HL-60/S4 treated with phorbol 12-myristate 13-acetate at 8.2 ng/mL for 4 days and 3 days (cell line): ENCODE measurements around the gene FLT1.

Experiments used
- in situ Hi-C: fragments of 300-500 bp; cut with MboI; formaldehyde crosslinking; loops from 2 replicates; pipeline ENCODE4 v1.15.0; 2022; ENCODE audit warnings: low sequenced_read_pairs

Gene FLT1

DNA sequence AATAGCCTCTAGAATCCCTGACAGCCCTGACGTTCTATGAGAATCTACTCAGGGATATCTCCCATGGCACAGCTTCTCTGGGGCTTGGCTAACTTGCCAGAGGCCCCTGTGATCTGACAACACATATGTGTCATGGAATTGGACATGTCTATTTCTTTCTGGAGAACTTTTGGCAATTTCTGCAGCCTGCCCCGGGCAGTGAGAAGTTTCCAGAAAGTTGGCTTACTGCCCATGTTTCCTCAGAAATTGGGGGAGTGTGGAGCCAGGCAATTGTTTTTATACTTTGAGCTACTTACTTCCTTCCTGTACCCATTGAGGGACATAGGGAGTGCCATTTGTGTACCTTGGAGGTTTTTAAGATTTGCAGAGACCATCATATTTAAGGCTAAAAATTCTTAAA, 98.9 kb downstream of the FLT1 start:
- in situ Hi-C loops, result no loop called here

DNA sequence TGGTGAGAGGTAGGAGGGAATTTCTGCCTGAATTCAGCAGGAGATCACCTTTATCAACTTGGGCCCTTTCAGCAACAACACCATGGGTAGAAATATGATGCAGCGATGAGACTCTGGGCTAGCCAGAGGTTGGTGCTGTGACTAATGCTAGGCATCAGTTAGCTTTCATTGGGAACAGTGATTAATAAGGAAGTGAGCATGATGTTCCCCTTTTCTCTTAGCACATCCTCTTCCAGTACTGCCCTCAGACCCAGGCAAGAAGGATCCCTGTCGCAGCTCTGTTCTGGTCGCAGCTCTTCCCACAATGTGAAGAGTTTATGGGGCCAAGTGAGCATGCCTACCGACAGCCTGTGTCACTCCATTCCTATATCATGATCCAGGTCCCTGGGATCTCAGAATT, 100.5 kb downstream of the FLT1 start:
- in situ Hi-C loops, result no loop called here

DNA sequence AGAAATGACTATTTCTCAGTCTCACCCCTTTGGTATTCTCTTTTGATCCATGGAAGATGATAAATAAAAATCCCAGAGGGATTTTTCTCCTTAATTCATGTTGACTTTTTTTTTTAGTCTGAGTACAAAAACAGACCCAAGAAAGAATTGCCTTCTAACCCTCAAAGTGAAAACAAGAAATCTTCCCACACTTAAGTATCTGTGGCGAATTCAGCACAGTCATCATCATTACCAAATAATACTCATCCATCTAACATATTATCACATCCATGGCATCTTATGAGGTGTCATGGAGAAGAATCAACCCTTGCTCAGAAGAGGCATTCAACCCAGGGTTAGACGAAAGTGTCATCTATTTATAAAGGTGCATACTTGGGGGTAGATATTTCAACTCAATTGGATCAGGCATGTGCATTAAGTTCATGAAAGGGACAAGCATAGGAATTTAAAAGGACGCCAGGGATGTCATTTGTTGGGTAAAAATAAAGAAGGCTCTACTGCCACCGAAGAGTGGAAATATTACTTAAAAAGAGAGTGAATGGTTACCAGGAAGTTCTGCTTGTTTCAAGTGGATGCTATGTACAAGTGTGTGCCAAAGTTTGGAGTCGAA, 101.9 kb downstream of the FLT1 start:
- in situ Hi-C loops, result no loop called here

DNA sequence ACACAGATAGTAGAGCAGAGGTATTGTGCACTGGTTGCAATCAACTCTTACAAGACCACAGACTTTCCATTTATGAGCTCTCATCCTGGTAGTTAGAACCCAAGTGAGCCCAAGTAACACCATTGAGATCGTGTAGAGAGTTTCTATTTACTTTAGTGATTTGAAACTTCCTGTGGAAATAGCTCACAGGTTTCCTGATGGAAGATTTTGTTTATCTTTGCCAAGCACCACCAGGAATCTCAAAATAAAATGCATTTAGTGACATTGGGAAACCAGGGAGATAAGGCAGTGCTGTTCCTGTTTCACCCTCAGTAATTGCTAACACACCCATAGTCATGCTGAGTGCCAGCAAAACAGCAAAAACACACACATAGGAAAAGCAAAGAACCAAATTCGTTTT, 102.5 kb downstream of the FLT1 start:
- in situ Hi-C loops, result no loop called here

DNA sequence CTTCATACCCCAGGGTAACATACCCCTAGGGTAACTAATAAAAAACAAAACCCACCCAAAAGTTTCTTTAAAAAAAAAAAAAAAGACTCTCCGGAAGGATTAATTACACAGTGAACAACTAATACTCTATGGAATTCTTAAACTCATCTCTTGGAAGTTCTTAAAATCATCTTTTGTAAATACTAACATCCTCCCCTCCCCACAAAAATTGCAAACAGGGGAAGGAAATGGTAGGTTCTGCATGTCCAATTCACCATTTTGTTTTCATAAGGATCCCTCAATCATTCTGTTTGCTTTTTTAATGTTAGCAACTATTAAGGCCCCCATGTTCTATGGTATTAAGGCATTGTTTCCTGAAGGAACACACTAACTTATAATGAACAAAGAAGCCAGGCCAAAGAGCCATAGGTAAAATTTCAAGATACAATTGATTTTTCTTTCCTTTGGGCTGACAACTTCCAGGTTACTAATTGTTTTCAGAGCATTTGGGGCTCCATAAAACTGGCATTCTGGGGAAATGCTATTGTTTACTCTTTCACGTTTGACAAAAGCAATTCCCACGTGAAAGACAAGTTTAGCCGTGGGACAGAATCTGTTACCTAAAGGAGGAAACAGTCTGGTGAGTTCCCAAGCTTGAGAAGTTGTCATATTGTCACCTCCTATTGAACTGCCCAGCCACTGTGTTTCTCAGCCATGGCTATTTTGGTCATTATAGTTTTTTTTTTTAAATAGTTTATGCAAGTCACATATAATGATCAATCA, 107.0 kb downstream of the FLT1 start:
- in situ Hi-C loops, result no loop called here

DNA sequence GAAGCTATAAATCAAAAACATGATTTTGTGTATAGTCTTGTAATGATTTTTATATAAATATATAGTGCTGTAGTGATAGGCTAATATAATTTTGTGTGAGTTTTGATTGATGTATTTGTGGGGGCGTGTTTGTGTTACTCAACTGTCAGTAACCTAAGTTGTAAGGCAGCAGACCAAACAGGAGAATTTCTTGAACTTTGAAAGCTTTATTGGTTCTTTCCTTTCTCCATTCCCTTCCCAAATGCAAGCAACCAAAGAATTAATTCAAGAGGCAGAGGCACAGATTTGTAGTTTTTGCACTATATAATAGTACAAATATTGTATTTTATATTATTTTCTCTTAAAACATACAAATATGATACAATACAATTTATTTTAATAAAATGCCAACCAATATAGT, 109.6 kb downstream of the FLT1 start:
- in situ Hi-C loops, result no loop called here

DNA sequence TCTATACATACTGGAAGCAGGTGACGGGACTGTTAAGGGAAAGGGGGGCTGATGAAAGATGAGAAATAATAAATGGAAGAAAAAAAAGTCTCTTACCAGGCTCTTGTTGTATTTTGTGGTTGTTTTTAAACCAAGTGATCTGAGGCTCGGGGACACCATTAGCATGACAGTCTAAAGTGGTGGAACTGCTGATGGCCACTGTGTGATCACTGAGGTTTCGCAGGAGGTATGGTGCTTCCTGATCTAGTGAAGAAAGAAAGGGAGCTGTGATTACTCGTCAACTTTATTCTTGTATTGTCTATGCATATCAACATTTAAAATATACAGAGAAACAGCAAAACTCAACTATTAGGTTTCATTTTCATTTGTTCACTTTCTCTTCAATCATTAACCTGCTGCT, 110.1 kb downstream of the FLT1 start:
- in situ Hi-C loops, result no loop called here

DNA sequence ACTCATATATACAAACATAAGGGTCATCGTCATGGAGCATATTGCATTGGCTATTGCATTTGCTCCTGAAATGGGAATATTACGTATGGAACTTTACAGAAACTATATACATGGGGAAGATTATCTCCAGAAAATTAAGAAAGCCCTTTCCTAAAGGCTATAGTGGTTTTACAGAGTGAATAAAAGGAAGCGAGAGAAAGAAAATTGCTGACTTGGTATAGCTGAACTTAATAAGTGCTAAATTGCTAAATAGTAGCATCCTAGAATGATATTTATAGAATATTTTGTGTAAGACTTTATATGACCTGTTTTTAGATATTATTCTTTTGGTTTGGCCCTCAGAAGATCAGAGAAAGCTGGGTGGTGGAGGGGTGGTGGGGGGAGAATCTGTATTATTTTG, 114.6 kb downstream of the FLT1 start:
- in situ Hi-C loops, result no loop called here

DNA sequence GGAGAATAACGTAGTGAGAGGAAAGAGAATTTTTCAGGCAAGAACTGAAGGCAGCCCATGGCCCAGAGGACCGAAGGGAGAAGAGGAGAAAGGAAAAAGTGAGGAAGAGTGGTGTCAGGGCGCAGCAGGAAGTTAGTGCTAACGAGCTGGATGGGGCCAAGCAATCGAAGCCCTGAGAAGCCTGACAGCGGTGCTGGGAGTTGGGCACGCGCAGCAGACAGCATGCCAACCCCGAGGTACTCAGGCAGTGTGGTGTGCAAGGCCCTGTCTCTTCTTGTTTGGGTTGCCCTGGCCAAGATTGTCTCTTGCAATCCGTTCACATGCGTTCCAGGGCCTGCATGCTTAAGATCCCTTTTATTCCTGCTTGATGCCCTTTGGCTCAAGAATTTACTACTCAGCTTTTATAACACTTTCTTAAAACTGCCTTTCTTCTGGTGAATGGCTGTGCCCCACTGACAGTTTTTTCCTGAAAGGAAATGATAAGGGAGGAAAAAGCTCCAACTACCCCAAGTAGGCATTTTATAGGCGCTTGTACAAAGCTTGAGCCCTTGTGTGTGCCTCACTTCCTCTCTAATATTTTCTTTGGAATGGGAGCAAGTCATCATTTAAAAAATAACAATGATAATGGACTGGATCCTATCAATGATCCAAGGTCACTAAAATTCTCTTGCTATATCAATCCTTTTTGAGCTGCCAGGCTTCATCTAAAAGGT, 115.4 kb downstream of the FLT1 start:
- in situ Hi-C loops, result no loop called here

DNA sequence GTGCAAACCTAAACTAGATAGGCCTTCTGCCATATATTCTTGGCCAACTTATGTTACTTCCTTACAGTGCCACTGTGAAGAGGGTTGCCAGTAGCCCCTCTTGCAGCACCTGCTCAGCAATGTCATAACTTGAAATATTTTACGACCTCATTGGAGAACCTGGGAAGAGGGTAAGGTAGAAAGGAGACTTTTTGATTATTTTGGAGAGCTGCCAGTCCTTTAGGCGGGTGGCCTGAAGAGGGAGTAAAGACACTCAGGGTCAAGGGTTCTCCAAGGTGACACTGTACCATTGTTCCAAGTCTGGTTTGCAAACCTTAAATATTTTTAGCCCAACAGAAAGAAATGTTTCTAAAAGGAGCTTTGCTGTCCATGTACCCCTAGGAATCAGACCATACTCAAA, 118.3 kb downstream of the FLT1 start:
- in situ Hi-C loops, result no loop called here

DNA sequence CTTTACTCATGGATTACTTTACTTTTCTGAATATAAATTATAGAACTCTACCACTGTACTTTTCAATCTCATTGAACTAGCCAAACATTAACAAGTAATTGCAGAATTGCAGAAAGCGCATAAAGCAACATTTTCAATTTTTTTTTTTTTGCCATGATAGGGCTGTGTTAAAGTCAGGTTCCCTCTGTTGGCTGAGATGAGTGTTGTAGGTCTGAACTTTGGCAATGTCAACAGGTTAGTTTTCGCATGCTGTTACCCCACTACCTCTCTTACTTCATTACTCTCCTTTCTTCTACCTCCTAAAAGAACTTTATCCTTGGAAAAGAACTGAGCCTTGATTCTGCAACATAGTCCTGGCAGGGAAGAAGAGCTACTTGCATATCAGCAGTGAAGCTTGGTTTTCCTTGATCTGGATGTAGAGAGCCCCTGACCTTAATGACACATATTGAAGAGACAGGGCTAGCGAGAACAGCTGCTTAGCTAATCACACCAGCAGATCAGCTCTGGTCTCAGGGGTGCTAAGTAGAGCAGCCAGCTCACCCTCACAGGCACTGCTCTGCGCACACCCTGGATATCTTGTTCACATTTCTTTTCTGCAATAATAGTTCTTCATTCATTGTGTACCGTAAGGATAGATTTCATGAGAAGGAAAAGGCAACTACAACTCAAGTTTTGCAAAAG, 119.5 kb downstream of the FLT1 start:
- in situ Hi-C loops, result no loop called here

DNA sequence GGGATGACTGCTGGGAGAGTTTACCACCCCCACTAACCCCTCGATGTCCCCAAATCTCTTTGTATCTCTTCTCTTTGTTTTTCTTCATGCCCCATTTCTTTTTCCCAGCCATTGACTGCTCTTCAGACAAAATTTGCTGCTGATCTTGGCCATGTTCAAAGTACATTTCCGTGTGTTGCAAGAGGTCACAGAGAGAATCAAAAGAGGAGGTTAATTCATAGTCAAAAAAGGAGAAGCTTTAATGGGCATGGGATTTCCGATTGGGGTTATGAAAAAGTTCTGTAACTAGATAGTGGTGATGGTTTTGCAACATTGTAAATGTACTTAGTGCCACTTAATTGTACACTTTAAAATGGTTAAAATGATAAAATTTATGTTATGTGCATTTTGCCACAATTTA, 121.1 kb downstream of the FLT1 start:
- in situ Hi-C loops, result no loop called here

DNA sequence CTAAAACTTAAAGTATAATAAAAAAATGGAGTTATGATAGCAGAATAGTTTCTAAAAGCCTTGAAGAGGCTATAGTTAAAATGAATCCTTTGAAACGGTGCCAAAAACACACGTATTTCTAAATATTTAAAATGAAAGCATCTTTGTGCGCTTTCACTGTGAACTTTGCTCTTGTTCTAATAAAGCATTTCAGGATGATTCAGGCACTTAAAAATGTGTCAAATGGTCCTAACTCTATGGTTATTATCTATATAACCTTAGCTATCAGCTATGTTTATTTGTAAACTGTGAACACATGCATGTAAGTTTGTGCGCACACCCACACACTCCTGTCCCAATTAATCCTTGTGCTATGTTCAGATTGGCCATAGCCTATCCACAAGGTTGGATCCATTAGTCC, 124.5 kb downstream of the FLT1 start:
- in situ Hi-C loops, result no loop called here

DNA sequence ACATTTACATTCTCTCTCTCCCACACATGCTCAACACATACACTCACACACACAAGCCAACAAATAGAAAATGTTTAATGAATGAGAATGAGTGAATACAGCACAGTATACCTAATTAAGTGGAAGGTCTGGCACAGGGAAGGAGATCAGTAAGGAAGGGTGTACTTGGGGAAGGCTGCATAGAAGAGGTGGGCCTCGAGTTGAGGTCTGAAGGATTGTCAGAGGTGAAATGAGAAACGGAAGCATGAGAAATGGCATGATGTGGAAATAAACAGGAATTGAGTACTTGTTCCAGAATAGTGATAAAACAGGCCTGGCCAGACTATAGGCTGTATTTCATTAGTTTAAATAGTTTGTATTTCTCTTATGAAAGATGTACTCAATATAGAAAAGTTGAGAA, 136.2 kb downstream of the FLT1 start:
- in situ Hi-C loops, result no loop called here

DNA sequence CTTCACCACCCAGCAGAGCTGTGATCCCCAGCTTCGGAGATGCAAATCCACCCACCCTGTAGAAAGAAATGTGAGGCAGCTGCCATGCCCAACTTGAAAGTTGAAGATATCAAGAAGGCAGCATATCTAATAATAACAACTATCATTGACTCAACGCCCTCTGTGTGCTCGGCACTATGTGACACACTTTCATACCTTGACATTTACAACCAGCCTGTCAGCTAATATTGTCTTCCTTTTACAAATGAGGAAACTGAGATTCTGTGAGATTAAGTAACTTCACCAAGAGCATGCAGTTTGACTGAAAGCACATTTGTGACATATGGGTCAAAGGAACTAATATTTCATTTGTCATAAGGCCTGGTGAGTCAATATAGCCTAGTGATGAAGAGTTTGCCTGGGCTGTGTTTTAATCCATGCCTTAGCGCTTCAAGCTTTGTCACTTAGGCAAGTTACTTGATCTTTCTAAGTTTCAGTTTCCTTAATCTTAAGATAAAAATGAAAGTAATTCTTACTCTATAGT, 137.0 kb downstream of the FLT1 start:
- in situ Hi-C loops, result no loop called here

DNA sequence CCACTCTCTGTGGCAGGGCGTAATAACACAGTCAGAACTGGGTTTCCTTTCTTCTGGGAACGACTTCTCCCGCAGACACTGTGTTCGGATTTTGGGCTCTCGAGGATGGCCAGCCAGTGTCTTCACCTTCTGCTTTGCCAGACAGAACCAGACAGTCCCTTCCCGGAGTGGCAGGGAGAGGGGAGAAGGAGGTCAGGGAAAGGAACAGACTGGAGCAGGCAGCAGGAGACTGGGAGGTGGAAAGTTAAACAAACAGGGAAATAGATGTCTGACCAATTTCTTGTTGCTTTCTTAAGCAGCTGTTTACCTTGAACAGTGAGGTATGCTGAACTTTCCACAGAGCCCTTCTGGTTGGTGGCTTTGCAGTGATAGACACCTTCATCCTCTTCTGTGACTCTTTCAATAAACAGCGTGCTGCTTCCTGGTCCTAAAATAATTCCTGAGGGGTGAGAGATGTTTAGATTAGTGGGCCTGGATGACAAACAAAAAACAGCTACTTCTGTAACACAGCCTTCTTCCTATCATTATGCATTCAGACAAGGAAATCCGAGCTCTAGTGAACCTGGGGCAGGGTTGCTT, 137.6 kb downstream of the FLT1 start:
- in situ Hi-C loops, result no loop called here

DNA sequence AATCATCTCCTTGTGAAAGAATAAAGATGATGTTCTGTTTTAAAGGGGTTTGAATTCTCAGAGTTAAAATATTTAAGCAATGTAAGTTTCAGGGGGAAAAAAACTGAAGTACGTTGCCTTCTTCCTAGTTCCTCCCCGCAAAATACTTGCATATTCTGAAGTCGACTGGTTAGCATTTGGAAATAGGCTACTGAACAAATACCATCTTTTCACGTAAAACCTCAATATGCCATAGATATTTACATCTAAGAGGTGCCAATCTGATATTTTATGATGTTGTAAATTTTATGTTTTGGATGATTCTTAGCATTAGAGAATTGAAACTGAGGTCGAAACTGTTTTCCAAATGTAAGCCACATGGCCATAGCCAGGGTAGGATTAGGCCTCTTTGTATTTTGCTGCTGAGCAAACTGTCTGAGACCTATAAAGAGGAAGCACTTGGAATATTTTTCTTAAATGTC, 138.3 kb downstream of the FLT1 start:
- in situ Hi-C loops, result no loop called here

DNA sequence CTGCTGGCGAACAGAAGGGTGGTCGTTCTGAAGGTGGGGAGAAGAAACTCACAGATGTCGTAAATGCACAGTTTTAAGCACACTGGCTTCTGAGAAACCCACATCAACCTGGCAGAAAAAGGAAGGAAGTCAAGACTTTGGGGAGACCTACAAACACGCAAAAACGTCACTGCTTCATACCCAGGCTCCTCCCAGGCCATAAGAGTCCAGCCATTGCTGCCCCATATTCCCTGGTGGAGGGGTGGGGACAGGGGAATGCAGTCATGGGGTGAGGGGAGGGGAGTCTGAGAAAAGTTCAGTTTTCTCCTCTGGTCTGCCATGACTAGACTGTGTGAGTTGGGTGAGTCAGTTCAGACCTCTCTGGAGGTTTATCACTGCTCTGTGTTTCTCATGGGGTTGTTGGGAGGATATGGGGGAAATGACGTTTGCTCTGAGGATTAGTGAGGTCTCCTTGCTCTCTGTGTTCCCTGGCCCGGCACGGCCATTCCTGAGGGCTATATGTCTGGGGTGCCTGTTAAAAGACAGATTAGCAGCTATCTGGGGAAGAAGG, 139.0 kb downstream of the FLT1 start:
- in situ Hi-C loops, result no loop called here

DNA sequence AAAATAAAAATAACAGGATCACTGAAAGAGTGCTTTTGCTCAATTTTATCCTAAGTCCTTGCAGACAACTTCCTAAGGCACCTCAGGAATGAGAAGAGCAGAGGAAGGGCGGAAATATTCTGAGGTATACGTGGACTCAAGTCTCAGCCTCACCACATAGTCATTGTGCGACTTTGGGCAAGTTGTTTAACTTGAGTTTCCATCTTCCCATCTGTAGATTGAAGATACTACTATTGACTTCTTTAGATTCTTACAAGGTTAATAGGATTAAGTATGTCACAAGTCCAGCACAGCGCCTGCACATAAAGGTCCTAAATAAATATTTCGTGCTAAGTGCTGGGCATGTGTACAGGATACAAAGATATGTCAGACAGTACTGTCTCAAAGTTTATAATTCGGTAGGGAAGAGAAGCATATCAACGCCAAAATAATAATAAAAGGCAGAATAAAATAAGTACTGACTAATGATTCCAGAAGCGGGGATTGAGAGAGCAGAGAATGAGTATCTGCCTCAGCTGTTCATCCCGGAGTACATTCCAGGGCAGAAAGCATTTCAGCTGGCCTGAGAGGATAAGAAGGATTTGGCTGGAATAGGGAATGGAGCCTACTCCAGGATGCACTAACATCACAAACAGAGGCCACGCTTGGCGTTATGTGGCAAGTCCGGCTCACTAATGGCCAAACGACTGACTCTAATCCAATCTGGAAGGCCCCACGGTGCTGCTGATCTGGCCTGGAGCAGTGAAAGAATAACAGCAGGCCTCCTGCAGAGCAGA, 139.7 kb downstream of the FLT1 start:
- in situ Hi-C loops, result no loop called here

DNA sequence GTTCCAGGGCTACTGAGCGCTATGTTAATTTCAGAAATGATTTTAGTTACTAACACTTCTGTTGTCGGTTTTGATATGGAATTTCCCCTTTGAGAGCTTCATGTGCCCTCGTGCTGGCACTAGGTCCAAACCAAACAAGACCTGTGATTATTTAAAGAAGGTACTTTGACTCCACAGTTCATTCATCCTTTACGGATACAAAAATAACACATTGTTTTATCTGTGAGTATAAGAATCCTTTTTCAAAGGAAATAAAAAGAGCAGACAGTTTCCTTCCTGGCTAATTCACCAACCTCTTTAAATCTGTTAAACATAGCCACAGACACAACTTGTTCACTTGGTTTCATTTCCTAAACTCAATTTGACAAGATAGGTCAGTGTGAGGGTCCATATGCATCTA, 141.2 kb downstream of the FLT1 start:
- in situ Hi-C loops, result no loop called here
